Measurements from ENCODE around the gene MED27. TPM values are rescaled to one million over a fixed set of nuclear protein-coding genes. Genes with fewer than 3 reads are reported as not detected.

MED27 gene
- total RNA-seq, 3 donors from 2014 or later, result 14.4 to 20.3 (median 15.8) TPM

- Histone ChIP-seq H3K27ac (no peak overlapping the region), H3K9me3 (no peaks in the 10 kb centered on the region), H3K36me3 (no peaks in the 10 kb centered on the region), H3K27me3 (no peaks in the 10 kb centered on the region), H3K4me1 (no peaks in the 10 kb centered on the region), H3K4me3 (no peak overlapping the region)
- TF ChIP-seq POLR2A (IDR thresholded peaks at IDR 0.05), result no peak
- TF ChIP-seq CTCF (IDR thresholded peaks at IDR 0.05), result no peak
- no peak for TF ChIP-seq POLR2AphosphoS5 (IDR thresholded peaks at IDR 0.05)
- intact Hi-C loops (cut with DNase I; ENCODE audit: low total_unique reads), result no loop called here
- DNase-seq (ENCODE audit: low spot score in 2 of 2), result no peak
Observed at GRCh38 chr9:132043708-132044107, 36.0 kb downstream of the MED27 start.

DNA sequence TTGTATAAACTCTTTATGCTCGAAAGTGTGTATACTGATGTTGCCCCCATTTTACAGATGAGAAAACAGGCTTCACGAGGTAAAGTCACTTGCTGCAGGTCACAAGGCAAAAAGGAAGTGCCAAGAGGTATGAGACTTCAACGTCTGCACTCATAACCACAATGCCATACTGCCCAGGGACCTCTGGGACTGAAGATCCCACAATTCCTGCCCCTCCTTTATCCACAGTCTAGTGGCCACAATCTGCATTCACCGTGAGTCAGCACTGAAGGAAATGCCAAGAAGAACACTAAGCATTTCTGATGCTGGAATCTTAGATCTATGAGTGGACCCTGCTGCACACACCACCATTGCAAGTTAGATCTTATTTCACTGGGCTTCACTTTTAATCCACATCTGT, 37.3 kb downstream of the MED27 start:
- H3K4me1 ChIP-seq, result no peaks in the 10 kb centered on the region
- TF ChIP-seq POLR2AphosphoS5 (IDR thresholded peaks at IDR 0.05), result no peak
- TF ChIP-seq POLR2A (IDR thresholded peaks at IDR 0.05), result no peak
- TF ChIP-seq CTCF (IDR thresholded peaks at IDR 0.05), result no peak
- no peak overlapping the region for H3K27ac ChIP-seq
- no peaks in the 10 kb centered on the region for H3K27me3 ChIP-seq
- no peak overlapping the region for H3K4me3 ChIP-seq
- no peaks in the 10 kb centered on the region for H3K9me3 ChIP-seq
- no peaks in the 10 kb centered on the region for H3K36me3 ChIP-seq
- no peak for DNase-seq (ENCODE audit: low spot score in 2 of 2)
- intact Hi-C loops (cut with DNase I; ENCODE audit: low total_unique reads), result no loop called here

GRCh38 chr9:132041798-132042197, 37.9 kb downstream of the MED27 start:
- H3K27ac ChIP-seq, result no peak overlapping the region
- no peaks in the 10 kb centered on the region for H3K27me3 ChIP-seq
- H3K4me3 ChIP-seq, result no peak overlapping the region
- no peaks in the 10 kb centered on the region for H3K4me1 ChIP-seq
- TF ChIP-seq CTCF (IDR thresholded peaks at IDR 0.05) (no peak), POLR2AphosphoS5 (IDR thresholded peaks at IDR 0.05) (no peak), POLR2A (IDR thresholded peaks at IDR 0.05) (no peak)
- no peak for DNase-seq (ENCODE audit: low spot score in 2 of 2)
- intact Hi-C loops (cut with DNase I; ENCODE audit: low total_unique reads), result no loop called here
- H3K9me3 ChIP-seq, result no peaks in the 10 kb centered on the region
- no peaks in the 10 kb centered on the region for H3K36me3 ChIP-seq

- Histone ChIP-seq H3K36me3 (no peaks in the 10 kb centered on the region), H3K4me3 (no peak overlapping the region), H3K9me3 (no peaks in the 10 kb centered on the region), H3K4me1 (no peaks in the 10 kb centered on the region), H3K27me3 (no peaks in the 10 kb centered on the region), H3K27ac (no peak overlapping the region)
- DNase-seq (ENCODE audit: low spot score in 2 of 2), result no peak
- no peak for TF ChIP-seq POLR2AphosphoS5 (IDR thresholded peaks at IDR 0.05)
- TF ChIP-seq CTCF (IDR thresholded peaks at IDR 0.05), result no peak
- TF ChIP-seq POLR2A (IDR thresholded peaks at IDR 0.05), result no peak
- intact Hi-C loops (cut with DNase I; ENCODE audit: low total_unique reads), result no loop called here
Observed at GRCh38 chr9:132040808-132041207, 38.9 kb downstream of the MED27 start.

DNA sequence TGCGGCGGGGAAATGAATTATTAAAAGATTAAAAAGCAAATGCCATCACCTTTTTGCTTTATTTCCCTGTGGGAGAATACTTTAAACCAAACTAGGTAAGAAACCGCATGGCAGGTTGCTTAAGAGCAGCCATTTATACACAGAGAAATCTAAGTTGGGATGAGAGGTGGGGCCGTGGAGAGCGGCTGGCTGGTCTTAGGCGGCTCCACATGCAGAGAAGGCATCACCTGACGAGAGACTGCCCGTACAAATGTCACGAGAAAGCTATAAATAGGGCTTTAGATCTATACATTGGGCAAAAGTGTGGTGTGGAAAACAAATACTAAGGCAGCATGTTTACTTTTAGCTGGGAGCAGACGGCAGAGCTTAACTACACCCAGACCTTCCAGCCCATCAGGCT, 39.4 kb downstream of the MED27 start:
- no peak for DNase-seq (ENCODE audit: low spot score in 2 of 2)
- intact Hi-C loops (cut with DNase I; ENCODE audit: low total_unique reads), result no loop called here
- H3K27ac ChIP-seq, result no peak overlapping the region
- no peaks in the 10 kb centered on the region for H3K4me1 ChIP-seq
- H3K36me3 ChIP-seq, result no peaks in the 10 kb centered on the region
- H3K4me3 ChIP-seq, result no peak overlapping the region
- H3K9me3 ChIP-seq, result no peaks in the 10 kb centered on the region
- TF ChIP-seq POLR2AphosphoS5 (IDR thresholded peaks at IDR 0.05) (no peak), POLR2A (IDR thresholded peaks at IDR 0.05) (no peak), CTCF (IDR thresholded peaks at IDR 0.05) (no peak)
- no peaks in the 10 kb centered on the region for H3K27me3 ChIP-seq
